RWPE1 (cell line): ENCODE data around the gene RALGAPA2.

Source experiments
- CTCF ChIA-PET: fragments of 350-600 bp; sonication (Branson Sonifier 250); formaldehyde crosslinking; extraction: SDS; loops from one replicate; lab custom pipeline; 2021; lab: Yijun Ruan, JAX
- POLR2A ChIA-PET: fragments of 400-600 bp; formaldehyde crosslinking; extraction: SDS; loops from one replicate; lab custom pipeline; 2020; ENCODE audit warnings: antibody characterized with exemption; ENCODE audit not compliant: low non-redundant PET; lab: Yijun Ruan, JAX
- DNase-seq: peaks from one replicate; pipeline ENCODE4 v3.0.0; 2012; ENCODE audit warnings: low spot score
- H3K27ac ChIP-seq: fragments of 450-650 bp; 2 replicates; pipeline ENCODE4 v1.5.1; 2017
- TF ChIP-seq, protein P1 (sequence below): fragments of 450-650 bp; conservative IDR thresholded peaks from 2 replicates; pipeline ENCODE4 v1.5.1; 2017; ENCODE audit warnings: low read depth, mild to moderate bottlenecking

RALGAPA2 gene

DNA sequence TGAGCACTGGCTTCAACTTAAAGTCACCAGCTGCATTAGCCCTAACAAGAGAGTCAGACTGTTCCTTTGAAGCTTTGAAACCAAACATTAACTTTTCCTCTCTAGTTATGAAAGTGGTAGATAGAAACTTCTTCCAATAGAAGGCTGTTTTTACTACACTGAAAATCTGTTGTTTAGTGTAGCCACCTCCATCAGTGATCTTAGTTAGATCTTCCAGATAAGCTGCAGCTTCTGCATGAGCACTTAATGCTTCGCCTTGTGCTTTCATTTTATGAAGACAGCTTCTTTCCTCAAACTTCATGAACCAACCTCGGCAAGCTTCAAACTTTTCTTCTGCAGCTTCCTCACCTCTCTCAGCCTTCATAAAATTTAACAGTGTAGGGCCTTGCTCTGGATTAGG lies 211.3 kb downstream of the RALGAPA2 start:
- POLR2A ChIA-PET, result no interaction called here
- CTCF ChIA-PET, result interaction anchor here (0.6 to 0.7 kb wide), 2 partner anchors 12 to 83 kb away, joined by 3 read pairs; no protein-coding TSS in a partner anchor
- no peak for DNase-seq
- TF ChIP-seq, protein P1, sequence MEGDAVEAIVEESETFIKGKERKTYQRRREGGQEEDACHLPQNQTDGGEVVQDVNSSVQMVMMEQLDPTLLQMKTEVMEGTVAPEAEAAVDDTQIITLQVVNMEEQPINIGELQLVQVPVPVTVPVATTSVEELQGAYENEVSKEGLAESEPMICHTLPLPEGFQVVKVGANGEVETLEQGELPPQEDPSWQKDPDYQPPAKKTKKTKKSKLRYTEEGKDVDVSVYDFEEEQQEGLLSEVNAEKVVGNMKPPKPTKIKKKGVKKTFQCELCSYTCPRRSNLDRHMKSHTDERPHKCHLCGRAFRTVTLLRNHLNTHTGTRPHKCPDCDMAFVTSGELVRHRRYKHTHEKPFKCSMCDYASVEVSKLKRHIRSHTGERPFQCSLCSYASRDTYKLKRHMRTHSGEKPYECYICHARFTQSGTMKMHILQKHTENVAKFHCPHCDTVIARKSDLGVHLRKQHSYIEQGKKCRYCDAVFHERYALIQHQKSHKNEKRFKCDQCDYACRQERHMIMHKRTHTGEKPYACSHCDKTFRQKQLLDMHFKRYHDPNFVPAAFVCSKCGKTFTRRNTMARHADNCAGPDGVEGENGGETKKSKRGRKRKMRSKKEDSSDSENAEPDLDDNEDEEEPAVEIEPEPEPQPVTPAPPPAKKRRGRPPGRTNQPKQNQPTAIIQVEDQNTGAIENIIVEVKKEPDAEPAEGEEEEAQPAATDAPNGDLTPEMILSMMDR, result no peak
- no peak overlapping the region for H3K27ac ChIP-seq

DNA sequence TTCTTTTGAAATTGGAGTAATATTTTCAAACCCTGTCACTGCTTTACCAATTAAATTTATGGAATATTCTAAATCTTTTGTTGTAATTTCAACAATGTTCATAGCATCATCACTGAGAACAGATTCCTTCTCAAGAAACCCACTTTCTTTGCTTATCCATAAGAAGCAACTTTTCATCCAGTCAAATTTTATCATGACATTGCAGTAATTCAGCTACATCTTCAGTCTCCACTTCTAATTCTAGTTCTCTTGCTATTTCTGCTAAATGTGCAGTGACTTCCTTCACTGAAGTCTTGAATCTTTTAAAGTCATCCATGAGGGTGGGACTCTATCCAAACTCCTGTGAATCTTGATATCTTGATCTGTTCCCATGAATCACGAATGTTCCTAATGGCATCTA lies 212.1 kb downstream of the RALGAPA2 start:
- TF ChIP-seq, protein P1, result no peak
- ChIA-PET CTCF (no interaction called here), POLR2A (no interaction called here)
- no peak overlapping the region for H3K27ac ChIP-seq
- no peak for DNase-seq

DNA sequence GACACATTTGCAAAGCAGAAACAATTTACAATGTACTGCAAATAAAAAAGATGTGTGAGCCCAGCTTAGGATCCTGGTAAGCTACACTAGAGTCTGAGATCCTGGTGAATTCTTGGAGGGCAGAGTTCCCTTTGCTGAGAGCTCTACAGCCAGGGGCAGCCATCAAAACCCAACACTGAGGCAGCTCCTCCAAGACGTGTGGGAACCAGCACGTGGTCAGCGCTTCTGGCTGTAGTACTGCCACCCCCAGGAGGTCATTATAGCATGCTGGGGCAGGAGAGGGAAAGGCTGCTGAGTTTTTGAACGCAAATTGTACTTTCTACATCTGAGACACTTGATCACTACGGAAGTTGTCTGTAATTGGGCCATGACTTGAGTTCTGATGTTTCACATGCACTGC lies 213.0 kb downstream of the RALGAPA2 start:
- no peak for DNase-seq
- H3K27ac ChIP-seq, result no peak overlapping the region
- ChIA-PET POLR2A (no interaction called here), CTCF (interaction anchor here (0.6 to 1.2 kb wide), 2 partner anchors 51 to 95 kb away, joined by 3 to 5 read pairs; no protein-coding TSS in a partner anchor)
- TF ChIP-seq, protein P1, result no peak

DNA sequence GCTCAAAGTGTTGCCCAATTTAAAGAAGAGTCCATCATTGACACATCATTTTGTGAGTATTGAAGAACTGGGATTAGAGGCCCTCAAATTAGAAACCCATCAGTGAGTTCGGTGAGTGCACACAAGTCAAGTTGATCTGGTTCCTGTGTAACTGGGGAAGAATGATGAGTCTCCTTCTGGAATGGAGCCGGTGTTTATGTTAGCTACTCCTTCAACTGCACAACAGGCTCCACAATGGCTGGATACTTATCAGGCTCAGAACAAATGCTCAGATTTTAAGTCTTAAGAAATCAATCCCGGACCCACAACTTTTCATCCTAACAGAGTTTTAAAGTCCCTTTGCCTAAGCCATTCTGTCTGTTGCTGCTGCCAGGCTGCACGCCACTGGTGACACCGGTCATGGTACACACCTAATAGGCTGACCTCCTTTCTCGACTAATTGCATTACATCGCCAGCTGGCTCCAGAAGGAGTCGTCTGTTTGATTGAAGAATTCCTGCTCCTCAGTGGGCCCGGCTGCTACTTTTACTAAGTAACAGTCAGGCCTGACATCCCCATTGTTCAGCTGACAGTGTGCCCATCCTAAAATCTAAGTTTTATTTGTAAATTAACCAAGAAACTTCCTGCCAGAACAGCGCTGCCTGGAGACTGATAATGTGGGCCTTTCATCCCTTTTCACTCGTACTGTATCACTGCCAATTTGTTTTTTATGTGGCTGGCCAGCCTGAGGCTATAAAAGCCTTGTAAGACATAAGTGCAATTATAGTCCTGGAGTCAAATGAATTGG lies 214.2 kb downstream of the RALGAPA2 start:
- H3K27ac ChIP-seq, result no peak overlapping the region
- TF ChIP-seq, protein P1, result no peak
- DNase-seq, result no peak
- POLR2A ChIA-PET, result no interaction called here
- CTCF ChIA-PET, result interaction anchor here (1.2 kb wide), 1 partner anchor 50 kb away, joined by 5 read pairs; no protein-coding TSS in a partner anchor

DNA sequence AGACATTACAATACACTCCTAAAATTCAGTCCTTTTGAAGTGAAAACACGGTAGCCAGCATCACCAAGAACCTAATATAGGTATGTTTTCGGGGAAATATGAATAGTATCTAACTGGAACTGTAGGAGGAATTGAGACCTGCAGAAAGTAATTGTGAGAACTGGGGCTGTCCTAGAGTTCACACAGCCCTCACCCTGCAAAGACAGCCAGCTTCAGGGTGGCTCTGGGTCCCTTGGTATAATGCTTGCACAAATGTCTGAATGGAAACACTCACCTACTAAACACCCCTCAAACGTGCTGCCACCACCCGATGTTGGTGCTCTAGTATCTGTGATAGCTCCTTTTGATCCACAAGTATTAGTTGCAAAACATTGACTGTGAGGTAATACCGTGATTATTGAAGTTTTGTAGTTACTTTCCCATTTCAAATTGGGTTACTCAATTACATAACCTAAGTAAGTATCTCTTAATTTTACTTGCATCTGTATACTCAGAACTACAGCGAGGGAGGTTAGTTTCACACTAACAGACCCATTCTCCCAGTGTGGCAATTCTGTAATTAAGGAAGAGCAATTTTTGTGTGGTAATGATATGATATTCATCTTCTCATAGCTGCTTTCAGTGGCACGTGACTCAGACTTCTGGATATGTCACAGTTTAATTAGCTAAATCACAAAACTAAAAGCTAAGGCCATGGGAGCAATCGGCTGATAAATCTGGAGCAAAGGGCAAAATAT lies 215.0 kb downstream of the RALGAPA2 start:
- TF ChIP-seq, protein P1, result no peak
- POLR2A ChIA-PET, result no interaction called here
- CTCF ChIA-PET, result interaction anchor here (0.6 kb wide), 1 partner anchor 83 kb away, joined by 3 read pairs; no protein-coding TSS in a partner anchor

DNA sequence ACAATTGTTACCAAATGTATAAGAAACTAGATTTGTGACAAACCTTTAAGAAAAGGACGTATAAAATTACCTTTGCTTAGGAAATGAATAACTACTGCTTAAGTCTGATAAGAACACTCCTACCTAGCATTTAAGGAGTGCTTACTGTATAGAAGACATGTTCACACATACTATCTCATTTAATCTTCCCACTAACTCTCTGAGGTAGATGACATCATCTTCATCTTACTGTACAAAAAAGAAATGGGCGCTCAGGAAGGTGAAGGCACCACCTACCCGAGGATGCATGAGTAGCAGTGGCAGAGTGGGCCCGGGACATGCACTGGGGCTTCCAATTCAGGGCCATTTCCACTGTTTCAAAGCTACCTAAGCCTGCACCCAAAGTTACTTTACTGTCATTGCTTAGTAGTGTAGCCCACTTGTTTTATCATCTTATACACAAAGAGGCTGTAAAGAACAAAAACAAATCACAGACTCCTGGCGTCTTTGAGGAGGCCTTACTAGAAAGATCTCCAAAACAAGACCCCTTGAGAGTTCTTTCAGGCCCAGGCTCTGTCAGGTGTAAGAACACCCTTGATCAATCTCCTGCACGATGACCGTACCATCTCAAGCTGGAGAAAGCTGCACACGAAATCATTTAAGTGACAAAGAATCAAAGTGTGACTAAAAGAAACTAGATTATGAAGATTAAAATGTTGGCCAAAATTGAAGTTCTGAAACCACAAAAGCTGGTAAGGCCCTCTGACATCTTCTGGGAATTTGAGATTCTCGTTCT lies 216.5 kb downstream of the RALGAPA2 start:
- CTCF ChIA-PET, result interaction anchor here (0.7 kb wide), 1 partner anchor 22 kb away, joined by 3 read pairs; no protein-coding TSS in a partner anchor
- no peak for DNase-seq
- H3K27ac ChIP-seq, result no peak overlapping the region
- TF ChIP-seq, protein P1, result no peak
- POLR2A ChIA-PET, result no interaction called here

More for the DNA sequence above, 215.0 kb downstream of the RALGAPA2 start:
- H3K27ac ChIP-seq, result no peak overlapping the region
- no peak for DNase-seq
